Measurements from ENCODE around the gene RAD51B.

GRCh38 chr14:68103853-68104252 is 284.3 kb downstream of the RAD51B start:
- TF ChIP-seq CTCF (IDR thresholded peaks at IDR 0.05): no peak
- no peak for TF ChIP-seq ZSCAN18 (CRISPR knock-in tag; IDR thresholded peaks at IDR 0.05)
- TF ChIP-seq, protein P1, sequence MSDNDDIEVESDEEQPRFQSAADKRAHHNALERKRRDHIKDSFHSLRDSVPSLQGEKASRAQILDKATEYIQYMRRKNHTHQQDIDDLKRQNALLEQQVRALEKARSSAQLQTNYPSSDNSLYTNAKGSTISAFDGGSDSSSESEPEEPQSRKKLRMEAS (CRISPR knock-in tag; IDR thresholded peaks at IDR 0.05): no peak
- no peak for TF ChIP-seq GABPB1 (CRISPR knock-in tag; IDR thresholded peaks at IDR 0.05)
- TF ChIP-seq ESRRA (CRISPR knock-in tag; IDR thresholded peaks at IDR 0.05; ENCODE audit: borderline replicate concordance): no peak
- TF ChIP-seq, protein P2, sequence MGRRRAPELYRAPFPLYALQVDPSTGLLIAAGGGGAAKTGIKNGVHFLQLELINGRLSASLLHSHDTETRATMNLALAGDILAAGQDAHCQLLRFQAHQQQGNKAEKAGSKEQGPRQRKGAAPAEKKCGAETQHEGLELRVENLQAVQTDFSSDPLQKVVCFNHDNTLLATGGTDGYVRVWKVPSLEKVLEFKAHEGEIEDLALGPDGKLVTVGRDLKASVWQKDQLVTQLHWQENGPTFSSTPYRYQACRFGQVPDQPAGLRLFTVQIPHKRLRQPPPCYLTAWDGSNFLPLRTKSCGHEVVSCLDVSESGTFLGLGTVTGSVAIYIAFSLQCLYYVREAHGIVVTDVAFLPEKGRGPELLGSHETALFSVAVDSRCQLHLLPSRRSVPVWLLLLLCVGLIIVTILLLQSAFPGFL (CRISPR knock-in tag; IDR thresholded peaks at IDR 0.05; ENCODE audit: borderline replicate concordance): no peak
- no peak for TF ChIP-seq ZNF138 (CRISPR knock-in tag; conservative IDR thresholded peaks at IDR 0.05)
- no peak for TF ChIP-seq IRF1 (CRISPR knock-in tag; IDR thresholded peaks at IDR 0.05)
